T47D (cell line): ENCODE measurements around the gene CACNA1H.
"Not testable (repeated sequence)": the region's sequence is repeated elsewhere in the genome, so short reads cannot be mapped to it uniquely, and the experiment has no call there.

Source experiments
- DNase-seq, 2 experiments: peaks; one replicate each; pipeline versions ENCODE4 v3.0.0 to v3.0.0-alpha.2; 2011 to 2012; ENCODE audit warnings: low read depth in 1 of 2, low spot score in 1 of 2
- JUND ChIP-seq: IDR thresholded peaks from 2 replicates; pipeline ENCODE4 v1.6.1; 2012; ENCODE audit warnings: low read depth
- in situ Hi-C: cut with HindIII; loops from 2 replicates; pipeline ENCODE4 v1.10.0; 2016; ENCODE audit warnings: low sequenced_read_pairs, low pct_unique_long_range_greater_than_20kb

The CACNA1H gene

GRCh38 chr16:1265090-1265630 is 112.3 kb downstream of the CACNA1H start:
- no peak for TF ChIP-seq JUND
- in situ Hi-C loops: no loop called here
- no peak for DNase-seq

GRCh38 chr16:1265826-1266225 is 112.9 kb downstream of the CACNA1H start:
- TF ChIP-seq JUND: no peak
- DNase-seq: no peak
- in situ Hi-C loops: no loop called here

GRCh38 chr16:1269418-1269817 is 116.5 kb downstream of the CACNA1H start:
- in situ Hi-C loops, DNase-seq: not testable (repeated sequence)

- no peak for TF ChIP-seq JUND
- in situ Hi-C loops: no loop called here
- DNase-seq: no peak
These were observed 118.4 kb downstream of the CACNA1H start for GRCh38 chr16:1271380-1271723.
